Osteocyte (in vitro differentiated cells): ENCODE results near the gene WDR20. TPM values are rescaled to one million over a fixed set of nuclear protein-coding genes. Genes with fewer than 3 reads are reported as not detected.

Experiments used
- DNase-seq: peaks from one replicate; pipeline ENCODE4 v3.0.0; 2021; ENCODE audit warnings: mixed read lengths; ENCODE audit not compliant: unreplicated experiment; ENCODE audit errors: extremely low spot score
- H3K27ac Mint-ChIP-seq: one replicate; pipeline ENCODE4 v1.8.0; 2021; ENCODE audit warnings: mild to moderate bottlenecking, mixed read lengths; ENCODE audit not compliant: unreplicated experiment
- H3K27me3 Mint-ChIP-seq: one replicate; pipeline ENCODE4 v1.8.0; 2021; ENCODE audit warnings: mixed read lengths; ENCODE audit not compliant: unreplicated experiment
- H3K36me3 Mint-ChIP-seq: one replicate; pipeline ENCODE4 v1.8.0; 2021; ENCODE audit warnings: mixed read lengths; ENCODE audit not compliant: unreplicated experiment
- H3K4me1 Mint-ChIP-seq: one replicate; pipeline ENCODE4 v1.8.0; 2021; ENCODE audit warnings: mixed read lengths; ENCODE audit not compliant: unreplicated experiment
- H3K4me3 Mint-ChIP-seq: one replicate; pipeline ENCODE4 v1.8.0; 2021; ENCODE audit warnings: mild to moderate bottlenecking, moderate library complexity, mixed read lengths; ENCODE audit not compliant: unreplicated experiment
- H3K9me3 Mint-ChIP-seq: one replicate; pipeline ENCODE4 v1.8.0; 2021; ENCODE audit warnings: mixed read lengths; ENCODE audit not compliant: unreplicated experiment
- total RNA-seq: library from RNA; stranded (reverse); gene quantifications from 2 replicates; pipeline ENCODE4 v1.2.1, GENCODE V29; 2021
- TF ChIP-seq, protein P1 (sequence below): fragments of 200-600 bp; sonication (generic); IDR thresholded peaks from 2 replicates; pipeline ENCODE4 v1.5.0; 2021; ENCODE audit warnings: antibody characterized with exemption, mild to moderate bottlenecking, moderate library complexity

The WDR20 gene
- total RNA-seq, 1 donor from 2014 or later = 27.4 TPM

DNA sequence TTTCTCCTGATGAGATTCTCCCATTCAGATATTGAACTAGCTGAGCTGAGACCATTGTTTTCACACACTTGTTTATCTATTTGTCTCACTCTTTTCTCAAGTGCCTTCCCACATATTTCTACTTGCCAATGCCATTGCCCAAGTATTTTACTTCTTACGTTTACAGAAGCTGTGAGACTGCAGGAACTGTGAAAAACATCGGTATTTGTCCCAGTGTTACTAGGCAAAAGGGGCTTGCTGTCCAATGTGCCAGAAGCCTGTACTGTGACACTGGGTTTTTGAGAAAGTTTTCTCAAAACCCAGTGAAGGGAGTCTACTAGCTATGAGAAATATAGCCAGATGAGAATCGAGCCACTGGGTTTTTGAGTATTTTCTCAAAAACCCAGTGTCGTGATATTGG, 37.5 kb downstream of the WDR20 start:
- Mint-ChIP-seq H3K36me3 (no peaks in the 10 kb centered on the region), H3K4me3 (no peak overlapping the region), H3K4me1 (peaks cover 12% of the 10 kb centered on the region), H3K9me3 (no peaks in the 10 kb centered on the region), H3K27me3 (no peaks in the 10 kb centered on the region), H3K27ac (no peak overlapping the region)
- DNase-seq = no peak
- TF ChIP-seq, protein P1, sequence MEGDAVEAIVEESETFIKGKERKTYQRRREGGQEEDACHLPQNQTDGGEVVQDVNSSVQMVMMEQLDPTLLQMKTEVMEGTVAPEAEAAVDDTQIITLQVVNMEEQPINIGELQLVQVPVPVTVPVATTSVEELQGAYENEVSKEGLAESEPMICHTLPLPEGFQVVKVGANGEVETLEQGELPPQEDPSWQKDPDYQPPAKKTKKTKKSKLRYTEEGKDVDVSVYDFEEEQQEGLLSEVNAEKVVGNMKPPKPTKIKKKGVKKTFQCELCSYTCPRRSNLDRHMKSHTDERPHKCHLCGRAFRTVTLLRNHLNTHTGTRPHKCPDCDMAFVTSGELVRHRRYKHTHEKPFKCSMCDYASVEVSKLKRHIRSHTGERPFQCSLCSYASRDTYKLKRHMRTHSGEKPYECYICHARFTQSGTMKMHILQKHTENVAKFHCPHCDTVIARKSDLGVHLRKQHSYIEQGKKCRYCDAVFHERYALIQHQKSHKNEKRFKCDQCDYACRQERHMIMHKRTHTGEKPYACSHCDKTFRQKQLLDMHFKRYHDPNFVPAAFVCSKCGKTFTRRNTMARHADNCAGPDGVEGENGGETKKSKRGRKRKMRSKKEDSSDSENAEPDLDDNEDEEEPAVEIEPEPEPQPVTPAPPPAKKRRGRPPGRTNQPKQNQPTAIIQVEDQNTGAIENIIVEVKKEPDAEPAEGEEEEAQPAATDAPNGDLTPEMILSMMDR = no peak

DNA sequence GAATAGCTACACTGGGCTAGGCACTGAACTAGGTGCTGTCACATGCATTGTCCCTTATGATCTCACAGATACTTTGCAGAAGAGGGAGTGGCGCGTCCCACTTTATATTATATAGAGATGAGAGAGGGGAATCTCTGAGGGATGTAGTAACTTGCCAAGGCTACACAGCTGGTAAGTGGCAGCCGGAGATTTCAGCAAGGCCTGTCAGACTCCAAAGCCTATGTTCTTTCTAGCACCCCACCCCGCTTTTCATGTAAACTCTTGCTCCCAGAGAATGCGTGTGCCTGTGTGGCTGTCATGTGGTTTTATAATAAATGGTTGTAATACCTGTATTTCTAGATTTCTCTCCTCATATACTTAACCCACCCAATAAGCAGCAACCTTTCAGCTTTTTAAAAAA, 39.1 kb downstream of the WDR20 start:
- Mint-ChIP-seq H3K4me3 (no peak overlapping the region), H3K9me3 (no peaks in the 10 kb centered on the region), H3K4me1 (peaks cover 26% of the 10 kb centered on the region), H3K27ac (no peak overlapping the region), H3K27me3 (no peaks in the 10 kb centered on the region), H3K36me3 (no peaks in the 10 kb centered on the region)
- no peak for DNase-seq
- TF ChIP-seq, protein P1 = no peak

DNA sequence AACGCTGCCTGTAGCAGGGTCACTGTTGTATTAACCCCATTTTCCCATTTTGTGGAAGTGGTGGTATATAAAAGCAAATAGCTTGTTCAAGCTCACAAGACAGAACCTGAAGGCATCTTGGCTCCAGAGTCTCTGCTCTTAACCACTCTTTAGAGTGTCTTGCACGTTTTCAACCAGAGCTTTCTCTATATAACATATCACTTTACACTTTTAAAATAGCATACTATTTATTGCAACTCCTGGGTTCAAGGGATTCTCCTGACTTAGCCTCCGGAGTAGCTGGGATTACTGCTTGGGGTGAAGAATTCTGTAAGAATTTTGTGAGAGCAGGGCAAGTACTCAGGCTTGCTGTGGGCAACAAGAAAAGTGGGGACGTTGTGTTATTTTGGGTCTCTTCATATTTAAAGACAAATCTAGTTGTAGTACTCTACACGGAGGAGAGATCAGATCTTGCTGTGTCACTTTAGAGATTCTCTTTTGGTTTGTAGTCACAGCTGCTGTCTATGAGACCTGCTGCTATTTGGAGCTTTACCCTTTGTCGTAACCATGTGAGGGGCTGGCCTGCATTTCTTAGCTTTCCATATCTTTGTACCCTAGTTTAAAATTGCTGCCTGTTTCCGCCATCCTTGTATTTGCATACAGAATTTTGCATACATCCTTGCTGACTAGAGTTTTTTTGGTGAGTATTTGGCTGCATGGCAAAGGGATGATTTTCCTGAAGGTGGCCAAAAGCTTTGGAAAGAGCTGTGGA, 40.7 kb downstream of the WDR20 start:
- H3K36me3 Mint-ChIP-seq = no peaks in the 10 kb centered on the region
- TF ChIP-seq, protein P1 = no peak
- H3K27me3 Mint-ChIP-seq = no peaks in the 10 kb centered on the region
- no peak overlapping the region for H3K27ac Mint-ChIP-seq
- H3K9me3 Mint-ChIP-seq = no peaks in the 10 kb centered on the region
- DNase-seq = no peak
- no peak overlapping the region for H3K4me3 Mint-ChIP-seq
- H3K4me1 Mint-ChIP-seq = peaks cover 37% of the 10 kb centered on the region

GRCh38 chr14:102181187-102181586, 41.5 kb downstream of the WDR20 start:
- peaks cover 42% of the 10 kb centered on the region for H3K4me1 Mint-ChIP-seq
- no peaks in the 10 kb centered on the region for H3K27me3 Mint-ChIP-seq

GRCh38 chr14:102182190-102182589, 42.5 kb downstream of the WDR20 start:
- DNase-seq = no peak
- Mint-ChIP-seq H3K36me3 (no peaks in the 10 kb centered on the region), H3K9me3 (no peaks in the 10 kb centered on the region), H3K27ac (no peak overlapping the region), H3K4me1 (peaks cover 46% of the 10 kb centered on the region), H3K27me3 (no peaks in the 10 kb centered on the region), H3K4me3 (no peak overlapping the region)
- TF ChIP-seq, protein P1 = no peak

More at GRCh38 chr14:102181187-102181586, 41.5 kb downstream of the WDR20 start:
- TF ChIP-seq, protein P1 = no peak
- Mint-ChIP-seq H3K36me3 (no peaks in the 10 kb centered on the region), H3K4me3 (no peak overlapping the region), H3K27ac (no peak overlapping the region), H3K9me3 (no peaks in the 10 kb centered on the region)
- no peak for DNase-seq
